HG03039 (cell line): ENCODE results near the gene RASGRP4.
"Not testable (repeated sequence)": the region's sequence is repeated elsewhere in the genome, so short reads cannot be mapped to it uniquely, and the experiment has no call there.

Experiments used
- ATAC-seq: cut with Tn5 transposase; IDR thresholded peaks from one replicate; pipeline ENCODE4 v1.9.1; 2021; ENCODE audit warnings: mild to moderate bottlenecking, moderate library complexity; ENCODE audit not compliant: unreplicated experiment

RASGRP4 gene

DNA sequence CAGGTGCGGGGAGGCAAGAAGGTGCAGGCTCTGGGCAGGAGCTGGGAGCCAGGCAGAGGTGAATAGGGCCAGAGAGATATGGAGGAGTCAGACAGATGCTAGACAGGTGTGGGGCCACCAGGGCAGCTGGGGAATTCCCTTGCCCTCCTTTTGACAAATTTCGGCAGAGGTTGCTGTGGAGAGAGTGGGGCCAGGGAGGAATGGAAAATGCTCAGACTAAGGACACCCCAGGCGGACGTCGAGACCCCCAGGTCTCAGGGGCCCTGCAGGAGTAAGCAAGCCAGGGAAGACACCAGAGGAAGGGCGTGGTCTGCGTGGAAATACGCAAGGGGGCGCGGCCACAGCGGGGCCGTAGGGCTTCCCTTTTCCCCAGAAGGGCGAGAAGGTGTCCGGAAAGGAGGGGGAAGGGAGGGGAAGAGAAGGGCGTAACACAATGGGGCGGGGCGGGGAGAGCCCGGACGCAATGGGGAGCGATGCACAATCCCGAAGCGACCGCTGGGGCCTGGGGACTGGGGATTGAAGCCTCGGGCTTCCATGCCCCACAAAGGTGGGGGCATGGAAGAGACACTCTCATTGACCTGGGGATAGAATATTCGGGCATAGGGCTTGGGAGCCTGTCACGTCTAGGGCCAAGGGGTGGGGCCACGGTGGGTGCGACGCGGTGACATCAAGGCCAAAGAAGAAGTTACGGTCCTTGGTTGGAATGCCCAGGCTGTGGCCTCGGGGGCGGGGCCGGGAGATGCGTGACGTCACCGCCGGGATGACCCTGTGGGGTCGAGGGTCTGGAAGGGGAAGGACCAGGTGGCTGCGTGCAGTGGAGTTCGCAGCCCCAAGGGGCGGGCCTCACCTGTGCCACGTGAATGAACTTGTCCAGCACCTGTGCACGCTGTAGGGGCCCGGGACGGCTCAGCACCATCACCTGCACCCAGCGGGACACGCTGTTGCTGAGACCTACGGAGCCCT, 8.2 kb downstream of the RASGRP4 start:
- no peak for ATAC-seq

DNA sequence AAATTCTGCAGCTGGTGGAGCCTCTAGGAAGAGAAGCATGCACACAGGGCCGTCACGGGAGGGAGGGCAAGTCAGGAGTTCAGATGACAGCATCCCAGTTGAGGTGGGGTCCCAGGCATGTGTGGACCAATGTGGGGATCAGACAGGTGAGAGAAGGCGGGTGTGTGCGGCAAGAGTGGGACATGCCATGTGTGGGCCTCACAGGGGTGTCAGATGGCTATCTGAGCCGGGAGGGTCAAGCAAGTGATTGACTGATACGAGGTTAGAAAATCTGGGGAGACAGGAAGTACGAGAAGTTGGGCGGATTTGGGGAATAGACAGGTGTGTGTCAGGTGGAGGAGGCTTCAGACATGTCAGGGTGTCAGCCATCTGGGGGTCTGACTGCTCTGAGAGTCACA, 8.9 kb downstream of the RASGRP4 start:
- ATAC-seq = no peak

DNA sequence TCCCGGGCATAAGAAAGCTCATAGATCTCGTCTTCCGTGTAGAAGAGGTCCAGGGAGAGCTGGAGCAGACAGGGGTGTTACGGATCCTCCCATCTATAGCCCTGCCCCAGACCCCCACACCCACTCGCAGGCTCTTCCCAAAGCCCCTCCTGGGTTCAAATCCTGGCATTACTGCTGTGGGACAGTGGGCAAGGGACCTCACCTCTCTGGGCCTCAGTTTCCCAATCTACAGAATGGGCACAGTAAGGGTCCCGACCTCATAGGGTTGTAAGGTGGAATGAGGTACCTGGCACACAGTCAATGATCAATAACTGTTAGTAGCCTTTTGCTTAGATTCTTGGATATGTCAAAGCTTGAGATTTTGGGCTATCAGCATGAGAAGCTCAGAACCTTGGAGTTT, 12.6 kb downstream of the RASGRP4 start:
- ATAC-seq = no peak

DNA sequence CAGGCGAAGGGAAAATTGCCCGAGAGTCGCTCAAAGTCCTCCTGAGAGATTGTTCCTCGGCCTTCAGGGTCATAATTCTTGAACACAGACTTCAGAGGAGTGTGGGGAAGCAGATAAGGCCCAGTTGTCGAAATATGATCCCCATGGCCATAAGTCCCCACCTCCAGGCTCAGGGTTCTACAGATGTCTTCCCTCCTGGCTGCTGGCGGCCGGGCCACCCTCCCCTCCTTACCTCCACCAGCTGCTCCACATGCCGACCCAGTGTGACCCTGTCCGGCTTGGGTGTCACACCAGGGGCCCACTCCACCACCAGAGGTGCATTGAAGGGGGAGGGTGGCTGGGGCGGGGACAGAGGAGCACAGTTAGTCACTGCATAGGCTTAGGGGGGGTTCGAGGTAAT, 13.1 kb downstream of the RASGRP4 start:
- no peak for ATAC-seq

DNA sequence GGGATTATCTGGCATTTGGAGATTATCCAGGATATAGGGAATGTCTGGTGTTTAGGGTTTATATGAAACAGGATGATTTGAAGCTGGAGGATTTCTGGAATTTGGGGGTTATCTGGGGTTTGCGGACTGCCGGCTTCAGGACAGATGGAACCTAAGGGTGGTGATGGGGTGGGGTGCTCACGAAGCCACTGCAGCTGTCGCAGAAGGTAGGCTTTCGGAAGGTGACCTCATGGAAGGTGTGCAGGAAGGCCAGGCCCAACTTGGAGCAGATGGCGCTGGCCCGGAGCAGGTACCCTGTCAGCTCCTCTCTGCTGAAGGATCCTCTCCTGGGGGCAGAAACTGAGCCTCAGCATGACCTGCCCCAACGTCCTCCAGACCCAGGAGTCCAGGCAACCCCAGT, 13.5 kb downstream of the RASGRP4 start:
- ATAC-seq = no peak

DNA sequence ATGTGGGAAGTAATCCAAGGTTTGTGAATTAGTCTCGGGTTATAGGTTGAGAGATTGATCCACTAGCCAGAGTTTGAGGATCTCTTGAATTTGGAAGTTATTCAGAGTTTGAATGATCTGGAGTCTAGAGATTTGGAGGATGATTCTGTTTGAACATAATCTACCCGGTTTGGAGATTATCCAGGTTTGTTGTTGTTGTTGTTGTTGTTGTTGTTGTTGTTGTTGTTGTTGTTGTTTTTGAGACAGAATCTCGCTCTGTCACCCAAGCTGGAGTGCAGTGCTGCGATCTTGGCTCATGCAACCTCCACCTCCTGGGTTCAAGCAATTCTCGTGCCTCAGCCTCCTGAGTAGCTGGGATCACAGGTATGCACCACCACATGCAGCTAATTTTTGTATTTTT, 14.1 kb downstream of the RASGRP4 start:
- ATAC-seq = not testable (repeated sequence)

DNA sequence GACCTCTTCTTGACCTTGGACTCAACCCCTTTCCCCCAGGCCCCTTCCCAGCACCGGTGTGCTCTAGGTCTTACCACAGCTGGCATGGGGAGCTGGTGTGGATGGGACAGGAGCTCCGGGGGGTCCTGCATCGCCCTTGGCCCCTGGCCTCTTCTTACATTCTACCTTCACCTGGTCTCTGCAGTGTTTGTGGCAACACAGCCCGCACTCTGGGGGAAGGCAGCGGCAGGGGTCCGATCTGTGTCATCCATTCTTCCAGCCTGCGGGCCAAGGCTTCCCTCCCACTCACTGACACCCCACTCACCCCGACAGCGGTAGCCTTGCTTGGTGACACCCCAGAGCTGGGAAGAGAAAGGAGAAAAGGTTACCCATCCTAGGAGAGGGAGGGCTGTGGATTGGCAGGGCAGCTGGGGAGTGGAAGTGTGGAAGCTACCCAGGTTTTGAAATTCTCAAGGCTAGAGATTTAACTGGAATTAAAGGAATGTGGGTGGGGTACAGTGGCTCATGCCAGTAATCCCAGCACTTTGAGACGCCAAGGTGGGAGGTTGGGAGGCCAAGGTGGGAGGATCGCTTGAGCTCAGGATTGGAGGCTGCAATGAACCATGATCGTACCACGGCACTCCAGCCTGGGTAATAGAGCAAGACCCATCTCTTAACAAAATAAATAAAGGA, 14.8 kb downstream of the RASGRP4 start:
- no peak for ATAC-seq

DNA sequence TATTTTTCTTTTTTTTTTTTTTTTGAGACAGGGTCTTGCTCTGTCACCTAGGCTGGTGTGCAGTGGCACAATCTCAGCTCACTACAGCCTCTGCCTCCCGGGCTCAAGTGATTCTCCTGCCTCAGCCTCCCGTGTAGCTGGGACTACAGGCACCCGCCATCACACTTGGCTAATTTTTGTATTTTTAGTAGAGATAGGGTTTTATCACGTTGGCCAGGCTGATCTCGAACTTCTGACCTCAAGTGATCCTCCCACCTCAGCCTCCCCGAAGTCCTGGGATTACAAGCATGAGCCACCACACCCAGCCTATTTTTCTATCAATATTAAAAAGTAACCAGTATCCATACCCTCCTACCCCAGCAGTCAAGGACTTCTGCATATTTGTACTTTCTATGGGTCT, 15.6 kb downstream of the RASGRP4 start:
- ATAC-seq = not testable (repeated sequence)

DNA sequence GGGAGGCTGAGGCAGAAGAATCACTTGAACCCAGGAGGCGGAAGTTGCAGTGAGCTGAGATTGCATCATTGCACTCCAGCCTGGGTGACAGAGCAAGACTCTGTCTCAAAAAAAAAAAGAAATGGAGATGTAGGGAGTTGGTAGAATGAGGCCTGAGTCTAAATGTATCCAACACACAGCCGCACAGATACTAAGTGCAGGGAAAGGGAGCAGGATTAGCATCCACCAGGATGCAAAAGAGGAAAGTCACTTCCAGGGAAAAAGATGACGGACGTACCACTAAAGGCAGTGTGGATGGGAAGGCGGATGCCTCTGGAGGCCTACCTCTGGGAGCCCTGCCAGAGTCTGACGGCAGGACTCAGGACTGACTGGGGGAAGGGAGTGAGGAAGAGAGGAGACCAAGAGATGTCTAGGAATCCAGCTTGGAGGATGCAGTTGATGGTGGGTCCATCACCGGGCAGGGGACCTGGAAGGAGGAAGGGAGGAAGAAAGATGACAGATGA, 16.3 kb downstream of the RASGRP4 start:
- no peak for ATAC-seq

DNA sequence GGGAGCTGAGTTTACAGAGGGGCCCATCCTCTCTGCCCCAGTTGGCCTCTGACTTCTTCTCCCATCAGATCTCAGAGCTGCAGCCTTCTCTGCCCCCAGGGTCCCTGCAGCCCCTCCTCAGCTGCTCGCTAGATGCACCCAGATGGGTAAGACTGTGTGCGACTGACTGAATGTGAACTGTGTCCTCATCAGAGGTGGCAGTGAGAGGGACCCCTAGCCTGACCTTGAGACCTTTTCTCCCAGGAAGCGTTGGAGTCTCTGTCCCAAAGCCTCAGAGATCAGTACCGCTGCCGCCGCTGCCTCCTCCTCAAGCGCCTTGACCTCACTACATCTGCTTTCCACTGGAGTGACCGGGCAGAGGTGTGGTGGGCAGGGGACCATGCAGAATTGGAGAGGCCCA, 20.7 kb downstream of the RASGRP4 start:
- no peak for ATAC-seq

DNA sequence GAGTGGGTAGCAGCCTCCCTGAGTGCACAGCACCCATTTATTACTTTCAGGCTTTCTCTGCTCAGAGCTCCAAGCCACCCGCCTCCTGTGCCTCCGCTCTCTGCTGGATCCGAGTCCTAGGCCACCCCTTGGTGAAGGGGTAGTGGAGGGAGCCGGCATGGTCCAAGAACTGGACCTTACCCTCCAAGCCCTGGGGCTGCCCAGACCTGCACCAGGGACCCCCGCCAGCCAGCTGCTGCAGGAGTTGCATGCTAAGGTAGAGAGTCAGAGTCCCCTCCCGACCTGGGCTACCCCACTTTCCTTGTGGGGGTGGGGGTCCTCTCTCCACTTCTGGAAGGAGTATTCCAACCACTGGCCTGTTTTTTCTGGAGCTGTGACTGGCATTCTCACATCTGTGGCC, 21.2 kb downstream of the RASGRP4 start:
- no peak for ATAC-seq

DNA sequence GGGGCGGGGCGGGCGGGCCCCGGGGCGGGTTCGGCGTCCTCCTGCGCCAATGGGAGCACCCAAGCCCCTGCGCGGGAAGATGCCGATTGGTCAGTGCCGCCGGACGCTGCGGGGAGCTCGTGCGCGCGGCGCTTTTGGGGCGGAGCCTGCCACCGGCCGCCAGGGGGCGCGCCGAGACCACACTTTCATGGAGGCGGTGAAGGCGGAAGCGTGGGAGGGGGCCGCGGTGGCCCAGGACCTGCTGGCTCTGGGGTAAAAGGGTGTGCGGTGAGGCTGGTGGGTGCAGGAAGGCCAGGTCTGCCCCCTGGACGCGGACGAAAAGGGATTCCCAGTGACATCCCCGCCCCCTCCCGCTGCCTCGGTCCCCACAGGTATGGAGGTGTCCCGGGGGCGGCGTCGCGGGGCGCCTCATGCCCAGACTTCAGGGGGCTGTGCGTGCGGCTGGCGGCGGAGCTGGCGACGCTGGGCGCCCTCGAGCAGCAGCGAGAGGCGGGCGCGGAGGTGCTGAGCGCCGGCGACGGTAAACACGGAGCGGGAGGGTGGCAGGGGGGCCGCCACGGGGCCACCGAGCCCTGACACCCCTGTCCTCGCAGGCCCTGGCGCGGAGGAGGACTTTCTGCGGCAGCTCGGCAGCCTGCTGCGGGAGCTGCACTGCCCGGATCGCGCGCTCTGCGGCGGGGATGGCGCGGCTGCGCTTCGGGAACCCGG, 22.9 kb downstream of the RASGRP4 start, which contains the start of gene FAM98C:
TSS of gene FAM98C (plus strand) at position 127 of the 708 bp plus-strand sequence. CDS start at position 188, 61 bp downstream.
- ATAC-seq = peak; percentile 85

DNA sequence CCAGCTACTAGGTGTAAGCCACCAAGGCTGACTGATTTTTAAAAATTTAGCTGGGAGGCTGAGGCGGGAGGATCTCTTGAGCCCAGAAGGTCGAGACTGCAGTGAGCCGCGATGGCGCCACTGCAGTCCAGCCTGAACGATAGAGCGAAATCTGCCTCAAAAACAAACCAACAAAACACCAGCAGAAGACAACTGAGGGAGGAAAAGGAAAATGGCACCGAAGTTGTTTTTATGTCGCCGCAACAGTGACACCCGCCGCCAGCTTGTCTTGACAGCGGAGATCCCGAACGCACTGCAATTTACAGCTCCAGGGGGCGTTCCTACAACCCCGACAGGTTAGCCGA, 23.4 kb downstream of the RASGRP4 start:
- no peak for ATAC-seq

DNA sequence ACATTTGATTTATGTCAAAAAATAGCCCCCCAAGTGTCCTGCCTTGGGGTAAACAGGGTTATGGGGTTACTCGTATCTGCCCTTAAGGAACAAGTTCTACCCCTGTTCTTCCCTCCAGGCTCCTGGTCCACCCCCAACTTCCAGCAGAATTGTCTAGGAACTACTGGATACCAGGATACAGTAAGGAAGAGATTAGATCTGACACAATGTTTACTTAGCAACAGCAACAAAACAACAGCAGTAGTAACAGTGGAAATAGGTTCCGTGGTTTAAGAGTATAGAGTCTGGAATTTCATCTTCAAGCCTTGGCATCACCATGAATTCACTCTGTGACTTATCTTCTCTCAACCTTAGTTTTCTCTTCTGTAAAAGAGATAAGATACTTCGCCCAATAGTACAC, 24.9 kb downstream of the RASGRP4 start:
- ATAC-seq = no peak

DNA sequence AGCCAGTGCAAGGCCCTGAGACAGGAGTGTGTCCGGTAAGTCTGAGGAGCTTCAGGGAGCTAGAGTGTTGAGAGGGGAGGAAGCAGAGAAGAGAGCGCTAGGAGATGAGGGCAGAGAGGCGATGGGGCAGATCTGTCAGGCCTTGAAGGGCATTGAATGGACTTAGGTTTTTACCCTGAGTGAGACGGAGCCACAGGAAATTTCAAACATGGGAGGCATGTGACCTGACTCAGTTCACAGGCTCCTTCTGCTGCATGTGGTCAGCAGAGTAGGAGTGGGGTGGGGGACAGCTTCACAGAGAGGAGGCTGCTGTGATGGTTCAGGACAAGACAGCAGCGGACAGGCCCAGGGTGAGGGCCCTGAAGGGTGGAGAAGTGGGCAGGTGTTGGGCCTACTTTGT, 25.7 kb downstream of the RASGRP4 start:
- ATAC-seq = no peak

DNA sequence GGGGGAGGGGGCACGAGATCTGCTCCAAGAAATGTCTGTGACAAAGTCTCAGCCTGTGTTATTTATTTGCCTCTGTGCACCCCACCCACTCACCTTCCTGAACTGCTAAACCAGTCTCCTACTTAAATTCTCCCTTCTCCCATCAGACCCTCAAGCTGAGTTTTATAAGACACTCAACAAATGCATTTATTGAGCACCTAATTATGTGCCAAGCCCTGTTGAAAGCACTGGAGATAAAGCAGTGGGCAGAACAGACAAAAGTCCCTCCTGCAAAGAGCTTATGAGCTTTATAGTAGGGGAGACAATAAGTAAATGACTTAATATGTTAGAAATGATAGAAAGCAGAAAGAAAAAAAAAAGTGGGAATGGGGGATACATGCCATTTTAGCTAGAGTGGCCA, 26.5 kb downstream of the RASGRP4 start:
- no peak for ATAC-seq

DNA sequence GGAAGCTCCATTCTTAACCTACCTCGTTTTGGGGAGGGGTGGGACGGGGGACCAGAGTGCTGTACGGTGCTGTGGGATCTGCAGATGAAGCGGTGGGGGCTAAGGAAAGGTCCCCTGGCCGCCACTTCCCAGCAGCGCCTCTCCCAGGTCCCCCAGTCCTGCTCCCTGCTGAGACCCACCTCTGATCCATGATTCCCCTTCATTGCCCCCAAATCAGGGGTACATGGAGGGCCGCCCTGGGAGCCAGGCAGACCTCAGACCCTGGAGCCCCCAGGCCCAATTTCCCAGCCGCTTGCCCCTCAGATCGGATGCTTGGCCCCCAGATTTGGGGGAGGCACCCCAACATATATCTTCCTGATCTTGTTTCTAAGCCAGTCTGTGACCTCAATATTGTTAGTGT, 26.9 kb downstream of the RASGRP4 start:
- no peak for ATAC-seq

DNA sequence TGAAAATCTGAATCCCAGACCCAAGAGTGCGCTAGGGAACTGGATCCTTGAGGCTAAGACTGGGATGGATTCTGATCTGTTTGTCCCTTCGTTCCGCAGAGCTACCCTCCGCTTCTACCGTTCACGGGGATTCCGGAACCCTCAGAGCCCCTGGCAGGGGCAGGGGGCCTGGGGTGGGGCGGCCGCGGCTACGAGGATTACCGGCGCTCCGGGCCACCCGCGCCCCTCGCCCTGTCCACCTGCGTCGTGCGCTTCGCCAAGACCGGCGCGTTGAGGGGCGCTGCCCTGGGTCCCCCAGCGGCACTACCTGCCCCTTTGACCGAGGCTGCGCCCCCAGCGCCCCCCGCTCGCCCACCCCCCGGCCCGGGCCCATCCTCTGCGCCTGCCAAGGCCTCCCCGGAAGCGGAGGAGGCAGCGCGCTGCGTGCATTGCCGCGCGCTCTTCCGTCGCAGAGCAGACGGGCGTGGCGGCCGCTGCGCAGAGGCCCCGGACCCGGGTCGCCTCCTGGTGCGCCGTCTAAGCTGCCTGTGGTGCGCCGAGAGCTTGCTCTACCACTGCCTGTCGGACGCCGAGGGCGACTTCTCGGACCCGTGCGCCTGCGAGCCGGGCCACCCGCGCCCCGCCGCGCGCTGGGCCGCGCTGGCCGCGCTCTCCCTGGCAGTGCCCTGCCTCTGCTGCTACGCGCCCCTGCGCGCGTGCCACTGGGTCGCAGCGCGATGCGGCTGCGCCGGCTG, 30.5 kb downstream of the RASGRP4 start:
- no peak for ATAC-seq

DNA sequence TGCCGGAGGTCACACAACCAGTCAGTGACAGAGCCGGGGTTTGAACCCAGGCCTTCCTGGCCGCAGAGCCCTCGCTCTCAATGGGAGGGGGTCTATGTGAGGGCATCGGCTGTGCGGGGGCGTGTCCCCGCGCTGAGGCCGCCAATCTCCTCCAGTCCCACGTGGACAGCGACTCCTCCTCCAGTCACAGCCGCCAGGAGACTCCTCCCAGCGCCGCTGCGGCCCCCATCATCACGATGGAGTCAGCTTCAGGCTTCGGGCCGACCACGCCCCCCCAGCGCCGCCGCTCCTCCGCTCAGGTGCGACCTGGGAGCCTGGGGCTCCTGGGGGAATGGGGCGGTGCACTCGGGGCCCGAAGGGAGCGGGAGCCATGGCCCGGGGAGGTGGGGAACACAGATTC, 31.5 kb downstream of the RASGRP4 start:
- ATAC-seq = no peak

DNA sequence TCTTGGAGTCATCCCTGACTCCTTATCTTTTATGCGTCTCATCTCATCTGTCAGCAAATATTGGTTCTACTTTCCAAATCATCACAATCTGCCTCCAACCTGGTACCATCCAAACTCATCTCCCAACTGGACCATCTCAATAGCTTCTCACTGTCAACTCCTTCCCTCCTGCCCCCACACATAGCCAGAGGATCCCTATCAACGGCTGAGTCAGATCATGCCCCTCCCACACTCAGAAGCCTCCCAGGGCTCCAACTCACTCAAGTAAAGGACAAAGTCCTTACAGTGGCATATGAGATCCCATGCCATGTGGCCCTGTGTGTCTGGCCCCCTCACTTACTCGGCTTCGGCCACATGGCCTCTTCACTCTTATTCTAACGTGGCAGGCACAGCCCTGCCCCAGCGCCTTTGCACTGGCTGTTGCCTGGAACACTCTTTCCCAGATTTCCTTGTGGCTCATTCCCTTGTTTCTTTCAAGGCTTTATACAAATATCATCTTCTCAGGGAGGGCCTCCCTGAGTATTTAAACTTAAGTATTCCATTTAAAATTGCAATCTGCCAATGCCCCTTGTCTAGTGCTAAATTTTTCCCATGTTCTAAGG, 33.2 kb downstream of the RASGRP4 start:
- no peak for ATAC-seq
